A549 (cell line): ENCODE results near the gene SP5.

Experiments used
- BHLHE40 ChIP-seq: IDR thresholded peaks from 2 replicates; pipeline ENCODE4 v1.6.1; 2012; ENCODE audit warnings: low read depth, low read length, inconsistent platforms
- EP300 ChIP-seq, 2 experiments: fragments of >200 bp; sonication (Bioruptor Twin); formaldehyde crosslinking; IDR thresholded peaks; 2 replicates in 1 of 2; 3 replicates in 1 of 2; pipeline ENCODE4 v1.6.1; 2016 to 2017
- ESRRA ChIP-seq: fragments of 150-350 bp; IDR thresholded peaks from 2 replicates; pipeline ENCODE4 v1.6.1; 2014; ENCODE audit warnings: mild to moderate bottlenecking, low read length, borderline replicate concordance
- HMGXB4 ChIP-seq: fragments of 250-450 bp; sonication (Bioruptor Pico); IDR thresholded peaks from 2 replicates; pipeline ENCODE4 v1.5.0; 2021; ENCODE audit warnings: mild to moderate bottlenecking, moderate library complexity, borderline replicate concordance
- NFE2L2 ChIP-seq: fragments of 150-350 bp; conservative IDR thresholded peaks from 2 replicates; pipeline ENCODE4 v1.6.1; 2014; ENCODE audit warnings: low read length
- NR3C1 ChIP-seq: fragments of >200 bp; sonication (Bioruptor Twin); formaldehyde crosslinking; IDR thresholded peaks from 3 replicates; pipeline ENCODE4 v1.6.1; 2017
- POLR2AphosphoS2 ChIP-seq: conservative IDR thresholded peaks from 2 replicates; pipeline ENCODE4 v1.6.1; 2012; ENCODE audit warnings: low read length, improper control_type of control experiment, inconsistent platforms
- RAD21 ChIP-seq, 2 experiments: fragments of >200 bp in 1 of 2; sonication (Bioruptor Twin) in 1 of 2; formaldehyde crosslinking in 1 of 2; IDR thresholded peaks in 1 of 2; conservative IDR thresholded peaks in 1 of 2; 2 replicates in 1 of 2; 3 replicates in 1 of 2; pipeline ENCODE4 v1.6.1; 2012 to 2018; ENCODE audit warnings: inconsistent platforms in 1 of 2
- REST ChIP-seq: fragments of 200-600 bp; sonication (generic); IDR thresholded peaks from 2 replicates; pipeline ENCODE4 v1.6.1; 2016; ENCODE audit warnings: antibody characterized with exemption, mild to moderate bottlenecking, moderate library complexity
- RNF2 ChIP-seq: fragments of 200-600 bp; sonication (generic); IDR thresholded peaks from 2 replicates; pipeline ENCODE4 v1.6.1; 2016; ENCODE audit warnings: low read depth, mild to moderate bottlenecking, antibody characterized with exemption, moderate library complexity, borderline replicate concordance
- SMC3 ChIP-seq: fragments of >200 bp; sonication (Bioruptor Twin); formaldehyde crosslinking; IDR thresholded peaks from 3 replicates; pipeline ENCODE4 v1.6.1; 2018; ENCODE audit warnings: inconsistent platforms
- TF ChIP-seq, protein P1 (sequence below): fragments of >200 bp; sonication (Bioruptor Twin); formaldehyde crosslinking; IDR thresholded peaks from 3 replicates; pipeline ENCODE4 v1.5.1; 2016

DNA sequence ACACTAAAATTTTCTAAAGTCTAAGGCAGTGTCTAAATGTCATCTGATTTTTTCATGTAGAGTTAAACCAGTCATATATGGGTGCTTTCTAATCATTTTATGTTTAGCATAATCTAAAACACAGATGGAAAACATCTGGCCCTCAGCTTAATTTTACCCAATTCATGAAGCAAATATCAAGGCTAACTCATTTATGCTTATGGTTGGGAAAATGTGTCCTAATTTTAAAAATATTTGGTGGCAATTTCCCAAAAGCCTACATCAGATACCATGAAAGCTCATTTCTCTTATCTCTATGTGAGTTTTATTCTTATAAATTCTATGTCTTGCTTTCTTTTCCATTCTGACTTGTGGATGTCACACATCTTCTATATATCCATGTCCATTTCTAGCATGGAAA lies 7.2 kb downstream of the SP5 start:
- TF ChIP-seq, protein P1, sequence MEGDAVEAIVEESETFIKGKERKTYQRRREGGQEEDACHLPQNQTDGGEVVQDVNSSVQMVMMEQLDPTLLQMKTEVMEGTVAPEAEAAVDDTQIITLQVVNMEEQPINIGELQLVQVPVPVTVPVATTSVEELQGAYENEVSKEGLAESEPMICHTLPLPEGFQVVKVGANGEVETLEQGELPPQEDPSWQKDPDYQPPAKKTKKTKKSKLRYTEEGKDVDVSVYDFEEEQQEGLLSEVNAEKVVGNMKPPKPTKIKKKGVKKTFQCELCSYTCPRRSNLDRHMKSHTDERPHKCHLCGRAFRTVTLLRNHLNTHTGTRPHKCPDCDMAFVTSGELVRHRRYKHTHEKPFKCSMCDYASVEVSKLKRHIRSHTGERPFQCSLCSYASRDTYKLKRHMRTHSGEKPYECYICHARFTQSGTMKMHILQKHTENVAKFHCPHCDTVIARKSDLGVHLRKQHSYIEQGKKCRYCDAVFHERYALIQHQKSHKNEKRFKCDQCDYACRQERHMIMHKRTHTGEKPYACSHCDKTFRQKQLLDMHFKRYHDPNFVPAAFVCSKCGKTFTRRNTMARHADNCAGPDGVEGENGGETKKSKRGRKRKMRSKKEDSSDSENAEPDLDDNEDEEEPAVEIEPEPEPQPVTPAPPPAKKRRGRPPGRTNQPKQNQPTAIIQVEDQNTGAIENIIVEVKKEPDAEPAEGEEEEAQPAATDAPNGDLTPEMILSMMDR = no peak
- no peak for TF ChIP-seq RAD21 (conservative IDR thresholded peaks at IDR 0.05 in 1 of 2, IDR thresholded peaks at IDR 0.05 in 1 of 2)
- TF ChIP-seq HMGXB4 = no peak
- TF ChIP-seq BHLHE40 = no peak
- no peak for TF ChIP-seq SMC3
- TF ChIP-seq NFE2L2 = no peak
- no peak for TF ChIP-seq EP300 (IDR thresholded peaks at IDR 0.05)
- TF ChIP-seq NR3C1 = no peak
- TF ChIP-seq REST = no peak
- no peak for TF ChIP-seq ESRRA
- TF ChIP-seq RNF2 = no peak
- no peak for TF ChIP-seq POLR2AphosphoS2
